SK-N-SH (cell line): ENCODE results near the gene SSR3. TPM values are rescaled to one million over a fixed set of nuclear protein-coding genes. Genes with fewer than 3 reads are reported as not detected.

Experiments
- CTCF ChIA-PET: fragments of 300-600, 350-600 bp; formaldehyde crosslinking; extraction: SDS; loops from one replicate; lab custom pipeline; 2021; lab: Yijun Ruan, JAX
- POLR2A ChIA-PET: fragments of 350-600 bp; sonication (Branson Sonifier 250); formaldehyde crosslinking; extraction: SDS; loops from one replicate; lab custom pipeline; 2020; ENCODE audit warnings: antibody characterized with exemption, inconsistent platforms; lab: Yijun Ruan, JAX
- DNase-seq: peaks from one replicate; pipeline ENCODE4 v3.0.0; 2012
- H2AFZ ChIP-seq: fragments of 200-600 bp; sonication (generic); 2 replicates; pipeline ENCODE4 v1.8.1; 2016; ENCODE audit warnings: antibody characterized with exemption, mild to moderate bottlenecking, low read depth
- H3F3A ChIP-seq: fragments of 200-600 bp; sonication (generic); replicated peaks from 2 replicates; pipeline ENCODE3; 2016; ENCODE audit warnings: antibody characterized with exemption, mild to moderate bottlenecking; ENCODE audit not compliant: insufficient read depth
- H3K27ac ChIP-seq, 2 experiments: fragments of 200-500 bp in 1 of 2; fragments of 200-600 bp in 1 of 2; sonication (Bioruptor generic) in 1 of 2; sonication (generic), shearing (Covaris generic) in 1 of 2; 2 replicates each; pipeline versions ENCODE4 v1.5.1 to v1.6.1; 2014 to 2016; ENCODE audit warnings: low read depth in 2 of 2, inconsistent platforms in 1 of 2, low read length in 1 of 2, mild to moderate bottlenecking in 1 of 2, mixed read lengths in 1 of 2
- H3K27me3 ChIP-seq: fragments of 200-600 bp; sonication (generic), shearing (Covaris generic); 2 replicates; pipeline ENCODE4 v1.6.1; 2016; ENCODE audit warnings: mixed run types; ENCODE audit not compliant: insufficient read depth
- H3K36me3 ChIP-seq, 2 experiments: fragments of 200-500 bp in 1 of 2; fragments of 200-600 bp in 1 of 2; sonication (Bioruptor generic) in 1 of 2; sonication (generic) in 1 of 2; replicated peaks in 1 of 2; 2 replicates each; pipeline versions ENCODE3 to v1.5.1; 2014 to 2016; ENCODE audit warnings: low read length in 1 of 2, mild to moderate bottlenecking in 1 of 2; ENCODE audit not compliant: insufficient read depth in 2 of 2, control insufficient read depth in 1 of 2
- H3K4me1 ChIP-seq, 2 experiments: fragments of 200-500 bp in 1 of 2; fragments of 200-600 bp in 1 of 2; sonication (Bioruptor generic) in 1 of 2; sonication (generic), shearing (Covaris generic) in 1 of 2; 2 replicates each; pipeline versions ENCODE4 v1.5.1 to v1.6.1; 2014 to 2016; ENCODE audit warnings: low read depth in 1 of 2, low read length in 1 of 2, mixed run types in 1 of 2; ENCODE audit not compliant: insufficient read depth in 2 of 2, control insufficient read depth in 1 of 2
- H3K4me2 ChIP-seq: fragments of 200-600 bp; sonication (generic), shearing (Covaris generic); 2 replicates; pipeline ENCODE4 v1.6.1; 2017; ENCODE audit warnings: mixed run types
- H3K4me3 ChIP-seq, 2 experiments: fragments of 200-500 bp in 1 of 2; fragments of 200-600 bp in 1 of 2; sonication (Bioruptor generic) in 1 of 2; sonication (generic), shearing (Covaris generic) in 1 of 2; 2 replicates each; pipeline versions ENCODE4 v1.5.1 to v1.8.1; 2014 to 2016; ENCODE audit warnings: low read depth in 2 of 2, inconsistent platforms in 1 of 2, low read length in 1 of 2, mild to moderate bottlenecking in 1 of 2, mixed read lengths in 1 of 2, moderate library complexity in 1 of 2
- H3K79me2 ChIP-seq: fragments of 200-600 bp; sonication (generic); 2 replicates; pipeline ENCODE4 v1.8.1; 2017; ENCODE audit warnings: mild to moderate bottlenecking; ENCODE audit not compliant: insufficient read depth
- H3K9ac ChIP-seq: fragments of 200-600 bp; sonication (generic); 2 replicates; pipeline ENCODE4 v1.6.1; 2017; ENCODE audit warnings: mixed run types
- H3K9me2 ChIP-seq: fragments of 200-600 bp; sonication (generic); 2 replicates; pipeline ENCODE4 v1.6.1; 2017; ENCODE audit warnings: mixed run types
- H3K9me3 ChIP-seq: fragments of 200-600 bp; sonication (generic); 2 replicates; pipeline ENCODE4 v1.6.1; 2017; ENCODE audit warnings: mixed run types, mild to moderate bottlenecking, moderate library complexity
- H4K20me1 ChIP-seq: fragments of 200-600 bp; sonication (generic); 2 replicates; pipeline ENCODE4 v1.6.1; 2017; ENCODE audit warnings: mild to moderate bottlenecking, mixed run types; ENCODE audit not compliant: insufficient read depth
- CTCF ChIP-seq: fragments of 200-600 bp; sonication (generic); IDR thresholded peaks from 2 replicates; pipeline ENCODE4 v1.6.1; 2017; ENCODE audit warnings: antibody characterized with exemption, mild to moderate bottlenecking, moderate library complexity
- EZH2phosphoT487 ChIP-seq: fragments of 200-600 bp; sonication (generic); IDR thresholded peaks from 2 replicates; pipeline ENCODE4 v1.6.1; 2017; ENCODE audit warnings: low read depth, mixed run types, mild to moderate bottlenecking, antibody characterized with exemption, moderate library complexity, borderline replicate concordance
- FOSL2 ChIP-seq: IDR thresholded peaks from 2 replicates; pipeline ENCODE4 v1.4.0; 2012; ENCODE audit warnings: low read depth, mild to moderate bottlenecking, moderate library complexity, borderline replicate concordance
- FOXJ3 ChIP-seq: sonication (generic); formaldehyde crosslinking; IDR thresholded peaks from 2 replicates; pipeline ENCODE4 v1.5.1; 2020; ENCODE audit warnings: mild to moderate bottlenecking, missing genetic modification reagents
- GABPA ChIP-seq: IDR thresholded peaks from 2 replicates; pipeline ENCODE4 v1.4.0; 2012; ENCODE audit warnings: low read depth, mild to moderate bottlenecking
- MEF2A ChIP-seq: IDR thresholded peaks from 2 replicates; pipeline ENCODE4 v1.4.0; 2012; ENCODE audit warnings: low read depth, borderline replicate concordance
- MXI1 ChIP-seq: IDR thresholded peaks from 2 replicates; pipeline ENCODE4 v1.6.1; 2012; ENCODE audit warnings: mild to moderate bottlenecking, low read depth, low read length, improper control_type of control experiment
- NFIC ChIP-seq: IDR thresholded peaks from 2 replicates; pipeline ENCODE4 v1.4.0; 2012; ENCODE audit warnings: borderline replicate concordance
- NRF1 ChIP-seq: IDR thresholded peaks from 2 replicates; pipeline ENCODE4 v1.6.1; 2012; ENCODE audit warnings: low read depth, mild to moderate bottlenecking, low read length
- RAD21 ChIP-seq: IDR thresholded peaks from 2 replicates; pipeline ENCODE4 v1.6.1; 2012; ENCODE audit warnings: mild to moderate bottlenecking, low read length
- RXRA ChIP-seq: IDR thresholded peaks from 2 replicates; pipeline ENCODE4 v1.4.0; 2012; ENCODE audit warnings: low read depth, mild to moderate bottlenecking, borderline replicate concordance
- USF1 ChIP-seq: IDR thresholded peaks from 2 replicates; pipeline ENCODE4 v1.4.0; 2012; ENCODE audit warnings: low read depth, borderline replicate concordance
- USF2 ChIP-seq: fragments of 150-350 bp; IDR thresholded peaks from 2 replicates; pipeline ENCODE4 v1.6.1; 2017; ENCODE audit warnings: antibody characterized with exemption, low read length, low read depth, borderline replicate concordance
- WGBS: methylation state at CpG from one replicate; pipeline ENCODE4 v1.1.6; 2017; ENCODE audit warnings: low lambda C conversion rate; 5-methylcytosine and 5-hydroxymethylcytosine counted together
- polyA plus RNA-seq, 3 experiments: library from polyadenylated mRNA; depleted of rRNA; stranded (reverse); fragments of >200 nt; gene quantifications; 2 replicates each; pipeline ENCODE4 v1.2.3, GENCODE V29; 2012
- TF ChIP-seq, protein P1 (sequence below): IDR thresholded peaks from 2 replicates; pipeline ENCODE4; 2012
- TF ChIP-seq, protein P2 (sequence below): IDR thresholded peaks from 2 replicates; pipeline ENCODE4 v1.4.0; 2012; ENCODE audit warnings: low read depth, borderline replicate concordance

SSR3 gene
- polyA plus RNA-seq, 1 of the 3 experiments (the other 2 are of a cell fraction): 61.7 TPM

DNA sequence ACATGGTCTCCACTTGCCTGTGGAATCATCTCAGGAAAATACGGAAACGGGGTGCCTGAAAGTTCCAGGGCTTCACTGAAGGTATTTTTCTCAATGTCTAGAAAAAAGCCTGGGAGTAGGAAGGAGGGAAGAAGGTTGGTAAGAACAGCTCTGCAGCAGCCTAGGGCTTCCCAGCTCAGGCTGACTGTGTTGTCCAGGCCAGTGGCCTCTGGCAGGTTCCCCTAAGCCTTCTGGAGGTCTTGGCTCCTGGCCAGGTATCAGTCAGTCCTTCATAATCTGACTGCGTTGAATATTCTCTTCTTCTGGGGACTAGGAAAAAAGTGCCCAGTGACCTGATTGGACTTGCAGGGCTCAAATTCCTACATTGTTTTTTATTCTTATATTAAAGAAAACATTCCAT, 38.6 kb downstream of the SSR3 start:
- Histone ChIP-seq H3K4me1 (peaks cover 0 to 13% of the 10 kb centered on the region in 2 experiments; a peak in 3 of 4 replicates), H3K36me3 (peaks cover 39 to 52% of the 10 kb centered on the region in 2 experiments), H2AFZ (no peak overlapping the region), H4K20me1 (no peaks in the 10 kb centered on the region), H3K9ac (no peak overlapping the region), H3K27me3 (no peaks in the 10 kb centered on the region), H3K79me2 (no peaks in the 10 kb centered on the region; the same call in 1 of the 2 replicates), H3K4me3 (no peak overlapping the region), H3F3A (peaks cover 11% of the 10 kb centered on the region), H3K27ac (peak overlapping the region in 1 of 2 experiments; percentile 49; a peak in 3 of 4 replicates), H3K9me3 (no peaks in the 10 kb centered on the region), H3K9me2 (no peaks in the 10 kb centered on the region), H3K4me2 (no peak overlapping the region)
- ChIA-PET CTCF (interaction anchor here (0.6 to 17.0 kb wide), 3 partner anchors 8 to 363 kb away, joined by 3 to 376 read pairs (median 8); no protein-coding TSS in a partner anchor), POLR2A (no interaction called here)
- WGBS: 87% methylated on average over 3 of the region's 3 CpGs
- TF ChIP-seq MXI1 (no peak), CTCF (no peak), EZH2phosphoT487 (no peak), FOXJ3 (CRISPR knock-in tag) (no peak), USF2 (no peak), FOSL2 (no peak), USF1 (no peak), NFIC (peak; percentile 6; the same call in 1 of the 2 replicates)
- TF ChIP-seq, protein P1, sequence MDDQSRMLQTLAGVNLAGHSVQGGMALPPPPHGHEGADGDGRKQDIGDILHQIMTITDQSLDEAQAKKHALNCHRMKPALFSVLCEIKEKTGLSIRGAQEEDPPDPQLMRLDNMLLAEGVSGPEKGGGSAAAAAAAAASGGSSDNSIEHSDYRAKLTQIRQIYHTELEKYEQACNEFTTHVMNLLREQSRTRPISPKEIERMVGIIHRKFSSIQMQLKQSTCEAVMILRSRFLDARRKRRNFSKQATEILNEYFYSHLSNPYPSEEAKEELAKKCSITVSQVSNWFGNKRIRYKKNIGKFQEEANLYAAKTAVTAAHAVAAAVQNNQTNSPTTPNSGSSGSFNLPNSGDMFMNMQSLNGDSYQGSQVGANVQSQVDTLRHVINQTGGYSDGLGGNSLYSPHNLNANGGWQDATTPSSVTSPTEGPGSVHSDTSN: no peak
- no peak for DNase-seq

DNA sequence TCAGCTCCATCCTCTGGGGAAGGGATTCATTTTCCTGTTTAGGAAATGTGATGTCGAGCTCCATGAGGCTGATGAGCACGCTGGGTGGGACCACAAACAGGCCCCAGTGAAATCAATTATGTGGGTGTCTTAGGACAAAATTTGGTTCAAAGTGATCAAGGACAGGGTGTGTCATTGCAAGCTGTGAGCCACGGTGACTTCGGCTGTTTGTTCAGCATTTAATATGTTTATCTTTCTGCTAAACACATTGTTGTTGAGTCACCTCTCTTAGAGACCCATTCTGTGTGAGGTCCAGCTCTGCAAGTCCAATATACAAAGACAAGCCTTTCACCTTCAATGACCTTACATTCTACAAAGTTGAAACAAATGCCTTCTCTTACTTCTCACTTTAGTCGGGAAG, 41.3 kb downstream of the SSR3 start:
- POLR2A ChIA-PET: no interaction called here
- Histone ChIP-seq H3K27me3 (no peaks in the 10 kb centered on the region), H2AFZ (no peak overlapping the region), H3K9ac (no peak overlapping the region), H3K27ac (no peak overlapping the region), H4K20me1 (no peaks in the 10 kb centered on the region), H3K79me2 (peaks cover 8% of the 10 kb centered on the region; the same call in 1 of the 2 replicates), H3F3A (peaks cover 11% of the 10 kb centered on the region), H3K9me2 (no peaks in the 10 kb centered on the region), H3K36me3 (peaks cover 27 to 45% of the 10 kb centered on the region in 2 experiments), H3K4me3 (no peak overlapping the region), H3K4me2 (no peak overlapping the region), H3K4me1 (peaks cover 0 to 13% of the 10 kb centered on the region in 2 experiments; a peak in 3 of 4 replicates), H3K9me3 (no peaks in the 10 kb centered on the region)
- CTCF ChIA-PET: interaction anchor here (1.7 to 17.0 kb wide), 3 partner anchors 28 to 360 kb away, joined by 4 to 376 read pairs (median 6); no protein-coding TSS in a partner anchor
- DNase-seq: no peak
- WGBS: 48% methylated on average over 5 of the region's 5 CpGs
- TF ChIP-seq, protein P2, sequence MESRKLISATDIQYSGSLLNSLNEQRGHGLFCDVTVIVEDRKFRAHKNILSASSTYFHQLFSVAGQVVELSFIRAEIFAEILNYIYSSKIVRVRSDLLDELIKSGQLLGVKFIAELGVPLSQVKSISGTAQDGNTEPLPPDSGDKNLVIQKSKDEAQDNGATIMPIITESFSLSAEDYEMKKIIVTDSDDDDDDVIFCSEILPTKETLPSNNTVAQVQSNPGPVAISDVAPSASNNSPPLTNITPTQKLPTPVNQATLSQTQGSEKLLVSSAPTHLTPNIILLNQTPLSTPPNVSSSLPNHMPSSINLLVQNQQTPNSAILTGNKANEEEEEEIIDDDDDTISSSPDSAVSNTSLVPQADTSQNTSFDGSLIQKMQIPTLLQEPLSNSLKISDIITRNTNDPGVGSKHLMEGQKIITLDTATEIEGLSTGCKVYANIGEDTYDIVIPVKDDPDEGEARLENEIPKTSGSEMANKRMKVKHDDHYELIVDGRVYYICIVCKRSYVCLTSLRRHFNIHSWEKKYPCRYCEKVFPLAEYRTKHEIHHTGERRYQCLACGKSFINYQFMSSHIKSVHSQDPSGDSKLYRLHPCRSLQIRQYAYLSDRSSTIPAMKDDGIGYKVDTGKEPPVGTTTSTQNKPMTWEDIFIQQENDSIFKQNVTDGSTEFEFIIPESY: no peak
- no peak for TF ChIP-seq RAD21
- no peak for TF ChIP-seq GABPA
- TF ChIP-seq NRF1: no peak
- no peak for TF ChIP-seq MEF2A
- TF ChIP-seq USF2: no peak
- TF ChIP-seq RXRA: no peak
